A673 (cell line): ENCODE data around the gene ZMYND8. TPM values are rescaled to one million over a fixed set of nuclear protein-coding genes. Genes with fewer than 3 reads are reported as not detected.
A peak's percentile ranks its signal among the peaks of the same experiment; 100 is the strongest.

Source experiments
- Bru-seq: library from RNA; stranded (reverse); fragments of 400-500 nt; gene quantifications from one replicate; lab custom pipeline; 2021; lab: Mats Ljungman, UMichigan
- BruChase-seq, 2 experiments: library from RNA; stranded (reverse); fragments of 400-500 nt; gene quantifications; one replicate each; lab custom pipeline; 2021; lab: Mats Ljungman, UMichigan
- BruUV-seq: library from RNA; stranded (reverse); fragments of 400-500 nt; replicated peaks from 2 replicates; lab custom pipeline; 2021; lab: Mats Ljungman, UMichigan
- CTCF ChIA-PET: fragments of 300-600 bp; sonication (Branson Sonifier 250); formaldehyde crosslinking; loops from one replicate; lab custom pipeline; 2022; ENCODE audit warnings: antibody characterized with exemption; lab: Charles Lee
- POLR2A ChIA-PET: fragments of 300-600 bp; sonication (Branson Sonifier 250); formaldehyde crosslinking; loops from one replicate; lab custom pipeline; 2022; ENCODE audit warnings: antibody characterized with exemption; ENCODE audit not compliant: low non-redundant PET; lab: Charles Lee
- DNase-seq: peaks from one replicate; pipeline ENCODE4 v3.0.0-alpha.2; 2015; ENCODE audit warnings: low spot score
- H3K27ac ChIP-seq: fragments of 200-600 bp; sonication (generic); 2 replicates; pipeline ENCODE4 v1.5.1; 2016; ENCODE audit warnings: mixed run types, low read depth, mild to moderate bottlenecking, mixed read lengths, antibody characterized with exemption, low read length; ENCODE audit not compliant: poor library complexity, severe bottlenecking
- H3K27me3 ChIP-seq: fragments of 200-600 bp; sonication (generic); replicated peaks from 2 replicates; pipeline ENCODE4 v1.6.1; 2017; ENCODE audit warnings: mixed run types, low read depth, mild to moderate bottlenecking, mixed read lengths, antibody characterized with exemption, low read length; ENCODE audit not compliant: insufficient read depth, poor library complexity
- H3K36me3 ChIP-seq: fragments of 200-600 bp; sonication (generic); 2 replicates; pipeline ENCODE4 v1.6.1; 2016; ENCODE audit warnings: mixed run types, mild to moderate bottlenecking, mixed read lengths, antibody characterized with exemption, low read length; ENCODE audit not compliant: insufficient read depth, poor library complexity, severe bottlenecking
- H3K4me1 ChIP-seq: fragments of 200-600 bp; sonication (generic); 2 replicates; pipeline ENCODE4 v1.6.1; 2017; ENCODE audit warnings: mixed run types, mild to moderate bottlenecking, mixed read lengths, antibody characterized with exemption, low read length; ENCODE audit not compliant: insufficient read depth, poor library complexity, severe bottlenecking
- H3K4me3 ChIP-seq: fragments of 200-600 bp; sonication (generic); 2 replicates; pipeline ENCODE4 v1.5.1; 2016; ENCODE audit warnings: low read depth, mixed run types, mild to moderate bottlenecking, mixed read lengths, low read length; ENCODE audit not compliant: poor library complexity, severe bottlenecking
- H3K9me3 ChIP-seq: fragments of 200-600 bp; sonication (generic); 2 replicates; pipeline ENCODE4 v1.6.1; 2016; ENCODE audit warnings: mixed run types, low read depth, mild to moderate bottlenecking, mixed read lengths, antibody characterized with exemption, low read length; ENCODE audit not compliant: poor library complexity, severe bottlenecking
- EZH2 ChIP-seq: fragments of 200-600 bp; sonication (generic); IDR thresholded peaks from 2 replicates; pipeline ENCODE4 v1.6.1; 2017; ENCODE audit warnings: borderline replicate concordance, low read depth, mild to moderate bottlenecking, mixed read lengths, antibody characterized with exemption, low read length; ENCODE audit not compliant: poor library complexity, severe bottlenecking
- intact Hi-C: fragments of 100-400 bp; cut with micrococcal nuclease; formaldehyde crosslinking; loops from one replicate; pipeline ENCODE4 v1.10.0; 2022; ENCODE audit not compliant: unreplicated experiment
- long read RNA-seq: library from polyadenylated mRNA; stranded (forward); transcript quantifications from one replicate; pipeline ENCODE4 v2.0.0, GENCODE V29; 2022
- total RNA-seq: library from RNA; stranded (reverse); gene quantifications from 2 replicates; pipeline ENCODE4 v1.2.3, GENCODE V29; 2021
- TF ChIP-seq, protein P1 (sequence below): fragments of 300-800, 200-600 bp; sonication (generic); conservative IDR thresholded peaks from 2 replicates; pipeline ENCODE4 v1.5.1; 2017; ENCODE audit warnings: low read depth, mild to moderate bottlenecking, antibody characterized with exemption, low read length, moderate library complexity, mixed read lengths

The ZMYND8 gene
- total RNA-seq = 31.3 and 35.2 TPM in 2 replicates
- Bru-seq, nascent RNA = percentile 75 among the genes with signal in this experiment
- percentile 70 among the genes with signal in this experiment for BruChase-seq, experiment 1, labeled RNA remaining after a 2-hour chase
- BruChase-seq, experiment 2, labeled RNA remaining after a 6-hour chase = percentile 71 among the genes with signal in this experiment
- long read RNA-seq, full-length matches to known transcripts = 9 of 52 reads
- long read RNA-seq, partial matches to known transcripts = 13 of 52 reads
- long read RNA-seq, other reads (novel, unspliced or antisense) = 30 of 52 reads

DNA sequence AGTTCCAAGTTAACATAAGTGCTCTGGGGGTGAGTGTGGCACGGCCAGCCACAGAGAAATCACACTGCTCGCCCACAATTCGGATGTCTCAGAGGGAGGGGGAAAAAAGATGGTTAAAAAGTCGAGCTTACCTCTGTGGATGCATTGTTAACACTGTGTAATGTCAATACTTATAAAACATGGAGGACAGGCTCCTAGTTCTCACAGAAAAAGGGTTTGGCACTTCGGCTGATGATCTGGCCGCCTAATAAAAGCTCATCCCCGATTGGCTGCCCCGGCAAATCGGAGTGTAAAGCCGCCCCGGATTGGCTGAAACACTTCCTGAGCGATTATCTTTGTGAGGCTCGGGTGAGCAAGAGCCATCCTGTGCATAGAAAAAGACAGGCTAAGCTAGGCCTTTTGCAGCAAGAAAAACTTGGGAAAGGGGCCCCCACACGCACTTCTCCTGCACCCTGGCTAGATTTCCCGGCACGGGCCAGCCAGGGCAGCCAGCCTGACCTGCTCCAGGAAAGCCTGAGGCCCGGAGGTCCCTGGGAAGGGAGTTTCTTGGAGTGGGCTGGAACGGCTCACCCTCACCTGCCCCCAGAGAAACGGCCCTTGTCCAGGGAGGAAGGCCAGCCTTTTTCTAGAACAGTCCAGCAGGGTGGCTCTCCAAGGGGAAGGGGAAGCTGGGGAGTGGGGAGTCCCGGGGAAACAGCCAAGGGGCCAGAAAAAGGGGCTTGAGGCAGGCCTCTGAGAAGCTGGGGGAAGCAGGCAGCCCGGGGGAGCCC lies at the start of gene ZMYND8:
Gene ZMYND8 (minus strand): TSS at position 174 of the 770 bp plus-strand sequence. CDS start 29 bp downstream, at position 145.
- Histone ChIP-seq H3K4me3 (peak within 1 kb of the TSS; percentile 32), H3K27me3 (no peaks in the 10 kb centered on the region), H3K4me1 (peaks cover 79% of the 10 kb centered on the region), H3K36me3 (no peaks in the 10 kb centered on the region), H3K9me3 (no peaks in the 10 kb centered on the region), H3K27ac (peak within 1 kb of the TSS; percentile 97)
- BruUV-seq = no TSS peak
- TF ChIP-seq, protein P1, sequence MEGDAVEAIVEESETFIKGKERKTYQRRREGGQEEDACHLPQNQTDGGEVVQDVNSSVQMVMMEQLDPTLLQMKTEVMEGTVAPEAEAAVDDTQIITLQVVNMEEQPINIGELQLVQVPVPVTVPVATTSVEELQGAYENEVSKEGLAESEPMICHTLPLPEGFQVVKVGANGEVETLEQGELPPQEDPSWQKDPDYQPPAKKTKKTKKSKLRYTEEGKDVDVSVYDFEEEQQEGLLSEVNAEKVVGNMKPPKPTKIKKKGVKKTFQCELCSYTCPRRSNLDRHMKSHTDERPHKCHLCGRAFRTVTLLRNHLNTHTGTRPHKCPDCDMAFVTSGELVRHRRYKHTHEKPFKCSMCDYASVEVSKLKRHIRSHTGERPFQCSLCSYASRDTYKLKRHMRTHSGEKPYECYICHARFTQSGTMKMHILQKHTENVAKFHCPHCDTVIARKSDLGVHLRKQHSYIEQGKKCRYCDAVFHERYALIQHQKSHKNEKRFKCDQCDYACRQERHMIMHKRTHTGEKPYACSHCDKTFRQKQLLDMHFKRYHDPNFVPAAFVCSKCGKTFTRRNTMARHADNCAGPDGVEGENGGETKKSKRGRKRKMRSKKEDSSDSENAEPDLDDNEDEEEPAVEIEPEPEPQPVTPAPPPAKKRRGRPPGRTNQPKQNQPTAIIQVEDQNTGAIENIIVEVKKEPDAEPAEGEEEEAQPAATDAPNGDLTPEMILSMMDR = no peak
- no peak for TF ChIP-seq EZH2
- intact Hi-C loops = loop anchor here (5.0 kb wide), 1 partner anchor 39 kb away; no protein-coding TSS in a partner anchor
- peak; percentile 96 for DNase-seq
- ChIA-PET POLR2A (interaction anchor here (0.7 kb wide), 3 partner anchors 10 to 488 kb away, joined by 3 to 9 read pairs (median 3); no protein-coding TSS in a partner anchor), CTCF (interaction anchor here (1.4 kb wide), 1 partner anchor 27 kb away, joined by 9 read pairs; no protein-coding TSS in a partner anchor)

DNA sequence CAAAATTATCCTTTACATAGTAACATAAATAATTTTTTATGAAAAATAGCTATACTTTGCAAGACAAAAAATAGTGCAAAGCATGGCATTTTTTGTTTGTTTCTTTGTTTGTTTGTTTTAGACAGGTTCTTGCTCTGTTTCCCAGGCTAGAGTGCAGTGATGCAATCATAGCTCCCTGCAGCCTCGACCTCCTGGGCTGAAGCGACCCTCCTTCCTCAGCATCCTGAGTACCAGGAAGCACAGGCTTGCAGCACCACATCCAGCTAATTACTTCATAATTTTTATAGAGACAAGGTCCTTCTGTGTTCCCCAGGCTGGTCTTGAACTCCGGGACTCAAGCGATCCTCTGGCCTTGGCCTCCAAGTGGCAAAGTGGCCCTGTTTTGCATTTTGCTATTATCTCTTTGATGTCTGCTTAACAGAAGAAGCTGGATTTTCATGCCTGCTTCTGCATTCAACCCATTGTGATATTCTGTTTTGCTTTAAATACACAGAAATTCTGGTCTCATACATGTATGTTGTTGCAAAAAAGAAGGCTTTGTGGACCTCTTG lies 49.4 kb upstream of the ZMYND8 start:
- Histone ChIP-seq H3K27me3 (no peaks in the 10 kb centered on the region), H3K36me3 (no peaks in the 10 kb centered on the region), H3K9me3 (no peaks in the 10 kb centered on the region), H3K4me3 (no peak overlapping the region), H3K4me1 (no peaks in the 10 kb centered on the region), H3K27ac (no peak overlapping the region)
- BruUV-seq = no TSS peak
- DNase-seq = no peak
- POLR2A ChIA-PET = interaction anchor here (0.7 kb wide), 1 partner anchor 418 kb away, joined by 3 read pairs; no protein-coding TSS in a partner anchor
- CTCF ChIA-PET = interaction anchor here (0.6 kb wide), 1 partner anchor 661 kb away, joined by 3 read pairs; no protein-coding TSS in a partner anchor
- intact Hi-C loops = no loop called here
- TF ChIP-seq EZH2 = no peak
- TF ChIP-seq, protein P1 = no peak

DNA sequence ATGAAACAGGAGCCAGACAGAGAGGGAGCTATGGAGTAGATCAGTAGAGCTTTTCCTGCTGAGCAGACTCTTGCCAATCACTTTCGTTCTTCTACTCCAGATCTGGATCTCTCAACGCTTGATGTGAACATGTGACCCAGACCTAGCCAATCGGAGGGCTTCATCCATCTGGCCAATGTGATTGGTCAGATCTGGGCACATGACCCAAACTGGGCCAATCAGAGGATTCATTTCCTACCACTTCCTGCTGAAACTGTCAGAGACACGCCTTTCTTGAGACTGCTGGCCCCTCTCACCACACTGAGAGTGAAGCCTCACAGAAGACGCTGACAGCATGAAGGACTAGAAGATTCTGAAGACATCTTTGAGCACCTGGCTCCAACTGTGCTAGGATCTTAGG lies 44.2 kb upstream of the ZMYND8 start:
- no peaks in the 10 kb centered on the region for H3K4me1 ChIP-seq
- no peaks in the 10 kb centered on the region for H3K9me3 ChIP-seq
- H3K27me3 ChIP-seq = no peaks in the 10 kb centered on the region
- ChIA-PET POLR2A (interaction anchor here (0.6 kb wide), 1 partner anchor 115 kb away, joined by 4 read pairs; no protein-coding TSS in a partner anchor), CTCF (no interaction called here)
- no peaks in the 10 kb centered on the region for H3K36me3 ChIP-seq
- no peak overlapping the region for H3K4me3 ChIP-seq
- DNase-seq = peak; percentile 43
- no peak overlapping the region for H3K27ac ChIP-seq
- BruUV-seq = no TSS peak
- intact Hi-C loops = no loop called here
- TF ChIP-seq EZH2 = no peak
- TF ChIP-seq, protein P1 = no peak
